Measurements from ENCODE around the gene ARHGEF17.

ARHGEF17 gene

DNA sequence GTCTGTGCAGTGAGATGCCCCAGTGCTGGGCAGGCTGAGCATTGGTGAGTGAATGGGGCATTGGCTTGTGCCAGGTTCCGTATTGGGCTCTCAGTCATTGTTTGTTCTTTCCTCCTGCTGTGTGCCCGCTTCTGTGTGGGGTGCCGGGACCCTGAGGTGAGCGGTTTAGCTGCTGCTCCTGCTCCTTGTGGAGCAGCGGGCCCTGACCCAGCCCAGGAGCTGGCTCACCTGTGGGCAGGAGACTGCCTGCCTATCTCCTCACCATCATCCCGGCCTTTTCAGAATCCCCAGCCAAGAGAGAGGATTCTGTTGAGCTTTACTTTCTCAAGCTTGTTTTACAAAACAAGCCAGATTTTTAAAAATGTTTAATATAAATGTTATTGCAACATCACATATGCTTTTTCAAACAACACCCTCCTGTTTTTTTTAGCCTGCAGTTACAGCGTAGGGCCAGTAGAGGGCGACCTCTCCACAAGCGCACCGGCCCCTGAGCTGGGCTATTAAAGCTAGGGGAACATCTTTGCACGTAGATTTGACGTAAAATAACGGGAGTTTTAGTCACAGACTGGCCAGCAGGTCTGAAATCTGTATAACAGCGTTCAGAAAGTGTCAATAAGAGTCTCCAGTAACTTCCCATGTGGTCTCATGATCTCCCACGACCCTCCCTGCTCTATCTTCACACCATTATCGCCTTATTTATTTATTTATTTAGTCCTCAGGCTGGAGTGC is 43.0 kb downstream of the ARHGEF17 start:
- DNase-seq (ENCODE audit: low spot score) (peak; percentile 34), FAIRE-seq (peak; percentile 54)

DNA sequence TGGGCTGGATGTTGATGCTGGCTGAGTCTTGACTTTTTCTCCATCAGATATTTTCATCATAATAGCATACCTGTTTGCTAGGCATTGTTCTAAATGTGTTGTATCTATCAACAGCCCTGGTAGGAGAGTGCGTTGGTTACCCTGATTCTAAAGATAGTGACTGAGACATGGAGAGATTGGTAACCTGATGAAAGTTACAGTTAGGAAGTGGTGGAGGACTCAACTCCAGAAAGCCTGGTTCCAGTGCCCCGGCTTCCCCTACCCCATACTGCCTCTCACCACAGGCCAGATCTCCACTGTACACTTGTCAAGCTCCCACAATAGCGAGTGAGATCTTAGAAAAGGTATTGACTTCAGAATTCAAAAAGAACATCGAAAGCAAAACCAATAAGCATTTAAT is 45.3 kb downstream of the ARHGEF17 start:
- no peak for DNase-seq (ENCODE audit: low spot score)
- no peak for FAIRE-seq

DNA sequence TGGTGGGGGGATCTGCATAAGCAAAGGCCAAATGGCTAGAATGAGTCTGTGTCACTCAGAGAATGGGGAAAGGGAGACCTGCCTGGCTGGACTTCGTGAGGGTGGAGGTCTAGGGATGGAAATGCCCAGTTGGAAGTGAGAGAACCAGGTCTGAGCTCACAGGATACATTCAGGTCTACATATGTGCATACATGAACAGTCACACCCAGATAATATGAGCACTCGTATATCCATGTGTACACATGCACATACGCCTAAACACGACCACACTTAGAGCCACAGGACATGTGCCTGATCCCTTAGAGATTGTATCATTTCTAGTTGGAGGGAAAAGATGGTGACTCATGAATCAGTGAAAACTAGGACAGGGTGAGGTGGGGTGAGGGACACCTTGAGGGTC is 47.0 kb downstream of the ARHGEF17 start:
- no peak for FAIRE-seq
- no peak for DNase-seq (ENCODE audit: low spot score)

DNA sequence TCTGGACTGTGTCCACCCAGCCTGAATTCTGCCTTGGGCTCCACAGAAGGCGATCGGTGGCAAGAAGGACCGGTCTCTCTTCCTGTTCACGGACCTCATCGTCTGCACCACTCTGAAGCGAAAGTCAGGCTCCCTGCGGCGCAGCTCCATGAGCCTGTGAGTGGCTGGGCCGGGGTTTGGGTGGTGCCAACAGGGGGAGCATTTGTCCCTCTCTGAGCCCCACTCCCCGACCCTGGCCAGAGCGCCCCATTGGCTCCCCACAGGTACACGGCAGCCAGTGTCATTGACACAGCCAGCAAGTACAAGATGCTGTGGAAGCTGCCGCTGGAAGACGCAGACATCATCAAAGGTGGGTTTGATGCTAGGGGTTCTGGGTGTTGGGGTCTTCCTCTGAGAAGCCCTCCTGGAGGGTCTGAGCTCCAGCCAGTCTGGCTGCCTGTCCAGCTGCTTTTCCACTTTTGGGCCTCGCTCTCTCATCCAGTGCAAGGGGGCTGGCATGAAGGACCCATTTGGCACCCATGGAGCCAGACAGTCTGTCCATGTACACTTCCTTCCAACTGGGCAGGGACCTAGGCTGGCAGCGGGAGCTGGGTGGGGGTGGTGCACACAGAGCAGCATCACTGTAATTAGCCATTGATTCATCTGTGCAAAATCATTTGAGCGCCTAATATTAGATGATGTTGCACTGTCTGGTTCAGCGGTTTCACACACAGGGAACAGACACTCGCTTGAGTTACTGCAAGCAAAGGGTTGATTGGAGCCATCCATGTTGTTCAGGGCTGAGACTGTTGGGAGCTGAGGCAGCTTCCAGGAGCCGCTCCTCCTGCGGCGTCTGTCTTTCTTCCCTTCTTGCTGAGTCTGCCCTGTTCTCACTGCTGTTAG is 49.1 kb downstream of the ARHGEF17 start:
- FAIRE-seq (no peak), DNase-seq (ENCODE audit: low spot score) (no peak)

DNA sequence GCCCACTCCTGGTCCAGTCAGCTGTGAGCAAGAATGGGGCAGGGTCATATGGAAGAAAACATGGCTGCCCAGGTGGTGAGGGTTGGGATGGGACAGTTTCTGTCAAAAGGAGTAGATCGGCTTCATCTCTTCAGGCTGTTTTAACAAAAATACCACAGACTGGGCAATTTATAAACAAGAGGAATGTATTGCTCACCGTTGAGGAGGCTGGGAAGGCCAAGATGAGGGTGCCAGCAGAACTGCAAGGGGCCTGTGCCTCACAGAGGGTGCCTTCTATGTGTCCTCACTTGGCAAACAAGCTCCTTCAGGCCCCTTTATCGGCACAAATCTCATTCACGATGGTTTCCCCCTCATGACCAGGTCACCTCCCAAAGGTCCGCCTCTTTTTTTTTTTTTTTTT is 50.0 kb downstream of the ARHGEF17 start:
- FAIRE-seq (no peak), DNase-seq (ENCODE audit: low spot score) (no peak)

DNA sequence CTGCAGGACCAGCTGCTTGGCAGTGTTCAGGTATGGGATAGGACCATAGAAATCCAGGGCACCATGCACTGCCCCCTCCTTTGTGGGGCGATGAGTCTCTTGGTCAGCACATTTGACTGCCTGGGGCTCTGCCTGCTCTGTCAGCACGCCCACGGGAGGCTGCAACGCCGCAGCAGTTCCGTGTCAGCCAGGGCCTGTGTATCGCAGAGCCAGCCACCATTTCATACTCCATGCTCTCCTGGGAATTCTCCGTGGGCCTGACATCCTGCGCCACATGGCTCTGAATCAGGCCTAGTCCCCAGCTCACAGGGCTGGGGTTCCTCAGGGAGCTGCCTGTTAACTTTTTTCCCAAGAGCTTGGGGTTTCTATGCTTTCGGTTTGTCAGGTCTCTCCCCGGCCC is 51.3 kb downstream of the ARHGEF17 start:
- no peak for FAIRE-seq
- no peak for DNase-seq (ENCODE audit: low spot score)

DNA sequence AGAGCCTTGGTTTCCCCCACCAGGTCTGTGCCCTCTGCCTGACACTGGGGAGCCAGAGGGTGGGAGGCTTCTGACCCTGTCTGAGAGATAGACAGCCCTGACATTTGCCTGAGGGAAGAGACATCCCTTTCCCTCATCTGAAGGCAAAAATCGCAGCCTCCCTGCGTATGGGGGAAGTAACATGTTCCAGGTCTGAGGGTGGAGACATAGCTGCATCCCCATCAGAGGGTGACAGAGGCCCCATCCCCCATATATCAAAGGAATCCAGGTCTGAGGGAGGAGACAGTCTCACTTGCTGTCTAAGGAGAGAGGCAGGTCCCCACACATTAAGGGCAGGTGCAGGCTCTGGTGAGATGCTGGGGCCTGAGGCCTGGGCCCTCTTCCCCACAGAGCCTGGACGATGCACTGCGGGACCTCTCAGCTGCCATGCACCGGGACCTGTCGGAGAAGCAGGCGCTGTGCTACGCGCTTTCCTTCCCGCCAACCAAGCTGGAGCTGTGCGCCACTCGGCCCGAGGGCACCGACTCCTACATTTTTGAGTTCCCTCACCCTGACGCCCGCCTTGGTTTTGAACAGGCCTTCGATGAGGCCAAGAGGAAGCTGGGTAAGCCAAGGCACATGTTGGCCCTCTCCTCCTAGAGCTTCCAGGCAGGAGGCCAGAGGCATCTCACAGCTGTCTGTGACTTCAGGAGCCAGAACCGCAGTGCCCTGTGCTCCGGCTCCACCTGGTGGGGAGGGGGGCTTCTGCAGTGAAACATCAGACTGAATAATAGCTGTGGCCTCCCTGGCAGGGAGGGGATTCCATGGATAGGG is 52.1 kb downstream of the ARHGEF17 start:
- FAIRE-seq (no peak), DNase-seq (ENCODE audit: low spot score) (no peak)

DNA sequence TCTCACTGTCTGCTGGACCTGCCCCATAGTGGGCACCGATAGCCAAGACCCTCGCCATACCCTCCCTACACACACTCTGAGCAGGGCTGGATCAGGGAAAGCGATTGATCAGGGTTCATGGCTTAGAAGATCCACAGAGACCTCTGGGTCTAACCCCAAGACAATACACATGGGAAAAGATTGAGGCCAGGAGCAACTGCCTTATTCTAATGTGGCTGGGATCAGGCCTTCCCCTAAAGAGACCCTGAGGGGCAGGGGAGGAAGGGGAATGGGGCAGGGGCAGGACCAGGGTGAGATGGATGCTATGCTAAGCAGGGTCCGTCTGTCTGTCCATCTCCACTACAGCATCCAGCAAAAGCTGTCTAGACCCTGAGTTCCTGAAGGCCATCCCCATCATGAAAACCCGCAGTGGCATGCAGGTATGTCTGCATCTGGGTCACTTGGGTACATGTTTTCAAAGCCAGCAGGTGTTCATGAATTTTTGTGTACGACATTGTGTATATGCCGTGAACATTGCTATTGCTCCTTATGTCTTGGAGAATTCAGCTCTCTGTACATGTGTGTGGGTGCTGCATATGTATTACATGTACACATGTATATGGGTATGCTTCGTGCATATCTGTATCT is 52.8 kb downstream of the ARHGEF17 start:
- DNase-seq (ENCODE audit: low spot score) (no peak), FAIRE-seq (no peak)

DNA sequence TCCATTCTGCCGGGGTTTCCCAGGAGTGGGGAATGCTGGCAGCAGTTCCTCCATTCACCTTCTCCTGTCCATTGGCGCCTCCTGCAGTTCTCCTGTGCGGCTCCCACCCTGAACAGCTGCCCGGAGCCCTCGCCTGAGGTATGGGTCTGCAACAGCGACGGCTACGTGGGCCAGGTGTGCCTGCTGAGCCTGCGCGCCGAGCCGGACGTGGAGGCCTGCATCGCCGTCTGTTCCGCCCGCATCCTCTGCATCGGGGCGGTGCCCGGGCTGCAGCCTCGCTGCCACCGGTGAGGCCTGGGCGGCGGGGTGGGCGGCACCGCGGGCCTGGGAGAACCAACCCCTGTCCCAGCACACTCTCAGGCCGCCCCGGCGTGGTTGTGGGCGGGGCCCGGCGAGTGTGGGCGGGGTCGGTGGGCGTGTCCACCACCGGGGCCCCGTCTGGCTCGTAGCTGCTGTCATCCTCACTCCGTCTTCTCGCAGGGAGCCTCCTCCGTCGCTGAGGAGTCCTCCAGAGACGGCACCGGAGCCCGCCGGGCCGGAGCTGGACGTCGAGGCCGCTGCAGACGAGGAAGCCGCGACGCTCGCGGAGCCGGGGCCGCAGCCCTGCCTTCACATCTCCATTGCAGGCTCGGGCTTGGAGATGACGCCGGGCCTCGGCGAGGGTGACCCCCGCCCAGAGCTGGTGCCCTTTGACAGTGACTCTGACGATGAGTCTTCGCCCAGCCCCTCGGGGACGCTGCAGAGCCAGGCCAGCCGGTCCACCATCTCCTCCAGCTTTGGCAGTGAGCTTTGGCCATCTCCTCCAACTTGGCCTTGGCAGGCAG is 54.1 kb downstream of the ARHGEF17 start:
- DNase-seq (ENCODE audit: low spot score) (no peak), FAIRE-seq (no peak)

DNA sequence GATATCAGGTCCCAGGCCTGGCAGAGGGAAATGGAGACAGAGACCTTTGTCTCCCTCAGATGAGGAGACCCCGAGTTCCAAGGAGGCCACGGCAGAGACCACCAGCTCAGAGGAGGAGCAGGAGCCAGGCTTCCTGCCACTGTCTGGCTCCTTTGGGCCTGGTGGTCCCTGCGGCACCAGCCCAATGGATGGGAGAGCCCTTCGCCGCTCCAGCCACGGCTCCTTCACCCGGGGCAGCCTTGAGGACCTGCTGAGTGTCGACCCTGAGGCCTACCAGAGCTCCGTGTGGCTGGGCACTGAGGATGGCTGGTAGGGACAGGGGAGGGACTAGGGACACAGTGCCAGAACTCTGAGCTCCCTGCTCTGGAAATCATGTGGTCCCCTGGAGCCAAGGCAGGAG is 55.1 kb downstream of the ARHGEF17 start:
- DNase-seq (ENCODE audit: low spot score), result no peak
- no peak for FAIRE-seq

DNA sequence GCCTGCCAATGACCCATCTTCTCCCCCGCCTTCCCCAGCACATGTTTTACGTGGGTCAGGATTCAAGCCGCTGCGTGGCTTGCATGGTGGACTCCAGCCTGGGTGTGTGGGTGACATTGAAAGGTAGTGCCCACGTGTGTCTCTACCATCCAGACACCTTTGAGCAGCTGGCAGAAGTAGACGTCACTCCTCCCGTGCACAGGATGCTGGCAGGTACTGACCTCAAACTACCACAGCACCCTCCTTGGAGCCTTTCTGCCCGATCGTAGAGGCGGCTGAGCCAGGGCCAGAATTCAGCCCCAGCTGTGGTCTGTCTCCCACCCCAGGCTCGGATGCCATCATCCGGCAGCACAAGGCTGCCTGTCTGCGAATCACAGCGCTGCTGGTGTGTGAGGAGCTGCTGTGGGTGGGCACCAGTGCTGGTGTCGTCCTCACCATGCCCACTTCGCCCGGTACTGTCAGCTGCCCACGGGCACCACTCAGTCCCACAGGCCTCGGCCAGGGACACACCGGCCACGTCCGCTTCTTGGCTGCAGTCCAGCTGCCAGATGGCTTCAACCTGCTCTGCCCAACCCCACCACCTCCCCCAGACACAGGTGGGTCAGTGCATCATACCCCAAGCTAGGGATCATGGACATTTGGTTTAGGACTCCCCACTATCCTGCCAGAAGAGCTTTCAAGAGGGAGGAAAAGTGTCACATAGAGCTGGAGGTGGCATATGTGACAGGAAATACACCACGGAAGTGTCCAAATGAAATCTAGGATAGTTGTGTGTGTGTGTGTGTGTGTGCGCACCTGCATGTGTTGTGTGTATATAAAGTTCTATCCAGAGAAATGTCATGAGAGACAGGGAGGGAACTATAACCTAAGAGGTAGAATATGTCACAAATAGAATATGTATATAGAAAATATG is 57.5 kb downstream of the ARHGEF17 start:
- DNase-seq (ENCODE audit: low spot score) (no peak), FAIRE-seq (no peak)

DNA sequence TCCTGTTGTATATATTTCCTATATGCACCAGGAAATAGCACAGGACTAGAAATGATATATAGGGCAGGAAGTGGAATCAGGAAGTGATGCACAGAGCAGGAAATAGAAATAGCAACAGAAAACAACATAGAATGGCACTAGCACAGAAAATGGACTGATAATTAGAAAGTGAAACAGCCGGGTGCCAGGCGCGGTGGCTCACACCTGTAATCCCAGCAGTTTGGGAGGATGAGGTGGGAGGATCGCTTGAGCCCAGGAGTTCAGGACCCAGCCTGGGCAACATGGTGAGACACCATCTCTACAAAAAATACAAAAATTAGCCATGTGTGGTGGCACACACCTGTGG is 58.2 kb downstream of the ARHGEF17 start:
- DNase-seq (ENCODE audit: low spot score) (no peak), FAIRE-seq (no peak)

DNA sequence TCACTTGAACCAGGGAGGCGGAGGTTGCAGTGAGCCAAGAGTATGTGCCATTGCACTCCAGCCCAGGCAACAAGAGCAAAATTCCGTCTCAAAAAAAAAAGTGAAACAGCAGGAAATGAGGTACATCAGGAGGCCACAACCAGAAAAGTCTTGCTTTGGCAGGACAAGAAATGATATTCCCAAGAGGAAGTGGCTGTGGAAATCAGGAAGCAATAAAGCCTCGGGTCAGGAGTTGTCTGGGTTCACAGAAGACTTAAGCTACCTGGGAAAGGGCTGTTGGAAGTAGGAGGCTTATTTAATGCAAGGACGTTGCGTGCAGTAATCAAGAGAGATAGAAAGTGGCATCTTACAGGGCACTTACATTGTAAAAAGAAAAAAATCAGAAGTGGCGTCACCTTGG is 58.9 kb downstream of the ARHGEF17 start:
- DNase-seq (ENCODE audit: low spot score) (no peak), FAIRE-seq (no peak)

DNA sequence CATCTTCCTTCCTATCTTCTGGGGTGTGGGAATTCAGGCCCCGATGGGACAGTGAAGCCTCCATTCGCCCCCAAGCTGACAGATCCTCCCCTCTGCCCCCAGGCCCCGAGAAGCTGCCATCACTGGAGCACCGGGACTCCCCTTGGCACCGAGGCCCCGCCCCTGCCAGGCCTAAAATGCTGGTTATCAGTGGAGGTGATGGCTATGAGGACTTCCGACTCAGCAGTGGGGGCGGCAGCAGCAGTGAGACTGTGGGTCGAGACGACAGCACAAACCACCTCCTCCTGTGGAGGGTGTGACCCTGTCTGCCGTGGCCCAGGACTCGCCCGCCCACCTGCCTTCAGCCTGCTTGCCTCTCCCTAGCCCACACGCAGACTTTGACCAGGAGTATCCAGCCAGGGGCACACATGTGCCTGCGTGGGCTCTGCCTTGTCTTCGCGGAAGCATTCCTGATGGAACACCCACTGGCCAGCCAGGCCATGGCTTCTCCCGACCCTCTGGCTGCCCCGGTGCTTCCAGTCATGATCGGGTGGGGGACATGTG is 59.5 kb downstream of the ARHGEF17 start:
- FAIRE-seq, result no peak

DNA sequence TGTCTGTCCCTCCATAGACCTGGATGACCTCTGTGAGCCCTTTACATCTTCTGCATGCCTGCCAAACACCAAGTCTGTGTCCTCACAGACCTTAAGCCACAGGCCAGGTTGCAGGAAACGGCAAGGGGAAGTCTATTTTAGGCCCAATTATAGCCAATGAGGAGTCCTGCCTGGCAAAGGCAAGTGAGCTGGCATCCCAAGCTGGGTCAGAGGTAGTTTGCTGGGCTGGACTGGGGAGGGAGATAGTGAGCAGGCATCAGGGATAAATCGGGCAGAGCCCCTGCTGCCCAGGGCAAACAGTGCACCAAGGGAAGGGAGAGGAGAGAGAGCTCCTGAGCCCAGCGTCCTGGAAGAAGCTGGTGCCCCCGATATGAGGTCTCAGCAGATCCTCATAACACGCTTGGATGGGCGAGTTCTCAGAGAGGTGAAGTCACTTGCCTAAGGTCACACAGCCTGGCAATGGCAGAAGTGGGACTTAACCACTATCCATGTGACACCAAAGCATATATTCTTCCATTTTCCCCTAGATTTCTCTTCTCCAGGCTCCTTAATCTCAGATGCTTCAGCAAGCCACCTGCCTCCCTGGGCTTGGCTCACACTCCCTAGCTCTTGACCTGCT is 64.4 kb downstream of the ARHGEF17 start:
- peak; percentile 10 for DNase-seq (ENCODE audit: low spot score)
- FAIRE-seq, result no peak

More for the DNA sequence above, 59.5 kb downstream of the ARHGEF17 start:
- no peak for DNase-seq (ENCODE audit: low spot score)

DNA sequence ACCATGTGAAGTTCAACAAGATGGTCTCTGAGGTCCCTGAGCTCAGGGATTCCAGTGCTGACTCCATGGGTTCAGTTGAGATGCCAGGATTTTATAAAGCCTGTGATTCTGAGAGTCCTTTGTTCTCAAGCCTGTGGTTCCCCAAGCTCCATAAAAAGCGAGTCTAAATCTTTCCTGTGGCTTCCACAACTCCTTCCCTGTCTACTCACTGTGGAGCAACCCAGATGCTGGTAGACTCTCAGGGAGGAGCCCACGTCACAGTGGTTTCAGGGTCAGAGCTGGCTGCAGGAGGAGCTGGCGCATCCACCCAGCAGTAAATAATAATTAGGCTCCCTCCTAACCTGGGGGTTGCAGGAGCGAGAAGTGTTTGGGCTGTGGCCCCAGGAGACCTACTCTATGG is 66.1 kb downstream of the ARHGEF17 start:
- no peak for FAIRE-seq
- no peak for DNase-seq (ENCODE audit: low spot score)

DNA sequence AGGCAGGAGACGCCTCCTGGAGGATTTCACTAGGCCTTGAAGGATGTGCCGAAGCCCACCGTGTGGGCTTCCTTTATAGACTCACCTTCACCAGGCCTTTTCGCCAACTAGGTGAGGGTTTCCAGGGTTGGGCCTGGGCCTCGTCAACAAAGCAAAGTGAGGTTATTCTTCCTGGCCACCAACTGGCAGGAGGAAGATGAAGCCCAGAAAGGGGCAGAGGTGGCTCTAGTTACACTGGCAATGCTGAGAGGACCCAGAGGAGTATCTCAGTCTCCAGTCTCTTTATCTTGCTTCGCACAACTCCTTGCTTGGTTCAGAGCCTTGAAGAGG is 67.7 kb downstream of the ARHGEF17 start:
- DNase-seq (ENCODE audit: low spot score), result no peak
- FAIRE-seq, result no peak

DNA sequence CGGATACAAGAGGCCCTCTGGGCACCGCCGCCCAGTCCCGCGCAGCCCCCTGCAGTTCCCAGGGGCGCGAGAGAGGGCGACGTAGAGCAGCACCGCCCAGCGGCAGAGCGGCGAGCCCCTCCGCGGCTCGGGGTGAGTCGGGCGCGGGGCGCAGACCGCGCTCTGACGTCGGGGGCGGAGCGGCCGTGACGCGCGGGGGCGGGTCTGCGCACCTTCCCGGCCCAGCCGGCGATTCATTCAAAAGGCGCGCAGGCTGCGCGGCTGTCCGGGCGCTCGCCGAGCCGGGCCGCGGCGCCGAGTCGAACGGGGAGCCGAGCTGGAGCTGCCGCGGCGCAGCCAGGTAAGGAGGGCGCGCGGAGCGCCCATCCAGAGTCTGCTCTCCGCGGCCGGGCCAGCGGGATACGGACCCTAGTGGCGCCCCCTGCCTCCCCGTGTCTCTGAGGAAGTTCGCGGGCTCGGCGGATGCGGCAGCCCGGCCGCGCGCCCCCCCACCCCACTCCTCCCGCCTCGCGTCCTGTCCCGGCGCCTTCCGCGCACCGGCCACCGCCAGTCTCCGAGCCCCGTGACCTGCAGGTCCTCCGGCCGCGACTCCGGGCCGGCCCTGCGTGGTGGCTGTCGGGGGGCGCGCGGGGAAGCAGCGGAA is 68.2 kb downstream of the ARHGEF17 start, which contains the start of gene RELT:
Gene RELT (plus strand): TSS at position 240 of the 643 bp plus-strand sequence. CDS start 12,738 bp downstream, outside the sequence.
- peak; percentile 73 for DNase-seq (ENCODE audit: low spot score)
- FAIRE-seq, result no peak

Measured in RCC 7860 (cell line).